Nephron (organoid): Measurements from ENCODE around the gene TNIK.

ENCODE experiments used
- H3K27ac Mint-ChIP-seq, 3 experiments: 2 replicates each; pipeline ENCODE4 v1.8.0; 2020; ENCODE audit warnings: mixed read lengths in 3 of 3, mild to moderate bottlenecking in 2 of 3, moderate library complexity in 1 of 3
- H3K27me3 Mint-ChIP-seq: 2 replicates; pipeline ENCODE4 v1.8.0; 2021; ENCODE audit warnings: low read depth, mild to moderate bottlenecking, moderate library complexity, mixed read lengths
- H3K36me3 Mint-ChIP-seq: 2 replicates; pipeline ENCODE4 v1.8.0; 2020; ENCODE audit warnings: low read depth, mixed read lengths
- H3K4me1 Mint-ChIP-seq: 2 replicates; pipeline ENCODE4 v1.8.0; 2020; ENCODE audit warnings: mixed read lengths
- H3K4me3 Mint-ChIP-seq, 3 experiments: 2 replicates each; pipeline ENCODE4 v1.8.0; 2020; ENCODE audit warnings: mild to moderate bottlenecking in 3 of 3, mixed read lengths in 3 of 3, moderate library complexity in 2 of 3
- H3K9me3 Mint-ChIP-seq: 2 replicates; pipeline ENCODE4 v1.8.0; 2020; ENCODE audit warnings: mixed read lengths
- TF ChIP-seq, protein P1 (sequence below), 3 experiments: fragments of 200-600 bp; sonication (generic); IDR thresholded peaks; one replicate each; pipeline ENCODE4 v1.5.0; 2021; ENCODE audit warnings: antibody characterized with exemption in 3 of 3; ENCODE audit not compliant: unreplicated experiment in 3 of 3

TNIK gene

DNA sequence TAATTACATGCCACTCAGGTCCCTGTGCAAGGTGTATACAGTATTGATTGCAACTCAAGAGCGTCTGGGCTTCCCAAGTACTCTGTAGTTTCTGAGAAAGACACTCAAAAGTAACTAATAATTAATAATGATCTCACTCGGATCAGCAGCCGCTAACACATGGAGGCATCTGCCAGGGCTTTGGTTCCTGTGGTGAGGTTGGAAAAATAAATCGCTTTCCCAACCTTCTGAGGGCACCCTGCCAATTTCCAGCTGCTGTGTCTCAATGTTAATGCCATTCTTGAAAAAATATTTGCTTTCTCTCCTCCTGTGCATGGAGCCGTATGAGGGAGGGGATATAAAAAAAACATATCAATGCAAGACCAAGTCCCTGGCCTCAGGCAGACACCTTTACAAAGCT lies 317.2 kb downstream of the TNIK start:
- H3K9me3 Mint-ChIP-seq: no peaks in the 10 kb centered on the region
- peak overlapping the region in 1 of 3 experiments; percentile 72 for H3K27ac Mint-ChIP-seq
- no peaks in the 10 kb centered on the region for H3K27me3 Mint-ChIP-seq
- peaks cover 10% of the 10 kb centered on the region for H3K36me3 Mint-ChIP-seq
- TF ChIP-seq, protein P1, sequence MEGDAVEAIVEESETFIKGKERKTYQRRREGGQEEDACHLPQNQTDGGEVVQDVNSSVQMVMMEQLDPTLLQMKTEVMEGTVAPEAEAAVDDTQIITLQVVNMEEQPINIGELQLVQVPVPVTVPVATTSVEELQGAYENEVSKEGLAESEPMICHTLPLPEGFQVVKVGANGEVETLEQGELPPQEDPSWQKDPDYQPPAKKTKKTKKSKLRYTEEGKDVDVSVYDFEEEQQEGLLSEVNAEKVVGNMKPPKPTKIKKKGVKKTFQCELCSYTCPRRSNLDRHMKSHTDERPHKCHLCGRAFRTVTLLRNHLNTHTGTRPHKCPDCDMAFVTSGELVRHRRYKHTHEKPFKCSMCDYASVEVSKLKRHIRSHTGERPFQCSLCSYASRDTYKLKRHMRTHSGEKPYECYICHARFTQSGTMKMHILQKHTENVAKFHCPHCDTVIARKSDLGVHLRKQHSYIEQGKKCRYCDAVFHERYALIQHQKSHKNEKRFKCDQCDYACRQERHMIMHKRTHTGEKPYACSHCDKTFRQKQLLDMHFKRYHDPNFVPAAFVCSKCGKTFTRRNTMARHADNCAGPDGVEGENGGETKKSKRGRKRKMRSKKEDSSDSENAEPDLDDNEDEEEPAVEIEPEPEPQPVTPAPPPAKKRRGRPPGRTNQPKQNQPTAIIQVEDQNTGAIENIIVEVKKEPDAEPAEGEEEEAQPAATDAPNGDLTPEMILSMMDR (IDR thresholded peaks at IDR 0.05; ENCODE audit: unreplicated experiment in 3 of 3): no peak
- no peak overlapping the region for H3K4me3 Mint-ChIP-seq
- H3K4me1 Mint-ChIP-seq: no peaks in the 10 kb centered on the region

- no peaks in the 10 kb centered on the region for H3K9me3 Mint-ChIP-seq
- H3K27me3 Mint-ChIP-seq: no peaks in the 10 kb centered on the region
- no peaks in the 10 kb centered on the region for H3K4me1 Mint-ChIP-seq
- H3K4me3 Mint-ChIP-seq: no peak overlapping the region
- peaks cover 10% of the 10 kb centered on the region for H3K36me3 Mint-ChIP-seq
- H3K27ac Mint-ChIP-seq: no peak overlapping the region
- TF ChIP-seq, protein P1 (IDR thresholded peaks at IDR 0.05; ENCODE audit: unreplicated experiment in 3 of 3): no peak
These were observed 320.0 kb downstream of the TNIK start for GRCh38 chr3:171140246-171140645.

- Mint-ChIP-seq H3K36me3 (peaks cover 11% of the 10 kb centered on the region), H3K27ac (no peak overlapping the region), H3K4me3 (no peak overlapping the region), H3K27me3 (no peaks in the 10 kb centered on the region), H3K9me3 (no peaks in the 10 kb centered on the region), H3K4me1 (no peaks in the 10 kb centered on the region)
- TF ChIP-seq, protein P1 (IDR thresholded peaks at IDR 0.05; ENCODE audit: unreplicated experiment in 3 of 3): no peak
These were observed 322.2 kb downstream of the TNIK start for GRCh38 chr3:171138027-171138426.

GRCh38 chr3:171135549-171135948 lies 324.7 kb downstream of the TNIK start:
- Mint-ChIP-seq H3K9me3 (no peaks in the 10 kb centered on the region), H3K4me1 (no peaks in the 10 kb centered on the region)

GRCh38 chr3:171133796-171134569 lies 326.2 kb downstream of the TNIK start:
- peaks cover 3% of the 10 kb centered on the region for H3K27me3 Mint-ChIP-seq
- H3K36me3 Mint-ChIP-seq: peaks cover 14% of the 10 kb centered on the region
- TF ChIP-seq, protein P1 (IDR thresholded peaks at IDR 0.05; ENCODE audit: unreplicated experiment in 3 of 3): no peak
- H3K4me1 Mint-ChIP-seq: no peaks in the 10 kb centered on the region
- H3K27ac Mint-ChIP-seq: no peak overlapping the region
- H3K4me3 Mint-ChIP-seq: no peak overlapping the region
- no peaks in the 10 kb centered on the region for H3K9me3 Mint-ChIP-seq

More at GRCh38 chr3:171135549-171135948, 324.7 kb downstream of the TNIK start:
- H3K4me3 Mint-ChIP-seq: no peak overlapping the region
- no peak overlapping the region for H3K27ac Mint-ChIP-seq
- H3K27me3 Mint-ChIP-seq: no peaks in the 10 kb centered on the region
- TF ChIP-seq, protein P1 (IDR thresholded peaks at IDR 0.05; ENCODE audit: unreplicated experiment in 3 of 3): no peak
- H3K36me3 Mint-ChIP-seq: peaks cover 12% of the 10 kb centered on the region

DNA sequence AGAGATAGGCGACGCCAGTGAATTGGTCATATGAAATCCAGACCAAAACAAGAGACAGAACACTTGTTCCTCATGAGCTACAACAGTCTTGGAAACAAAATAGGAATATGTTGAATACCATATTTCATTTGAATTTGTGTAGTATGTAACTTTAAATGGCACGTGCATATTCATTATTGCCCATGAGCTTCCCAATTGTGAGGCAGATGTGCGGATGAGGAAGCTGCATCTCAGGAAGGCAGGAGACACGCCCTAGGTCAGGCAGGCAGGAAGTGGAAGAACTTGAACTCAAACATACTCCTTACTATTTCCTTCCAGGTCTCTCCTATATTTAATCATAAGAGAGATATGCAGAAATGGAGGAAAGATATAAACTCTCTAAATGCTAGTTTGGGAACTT lies 326.9 kb downstream of the TNIK start:
- Mint-ChIP-seq H3K27me3 (peaks cover 3% of the 10 kb centered on the region), H3K36me3 (peaks cover 14% of the 10 kb centered on the region), H3K9me3 (no peaks in the 10 kb centered on the region), H3K4me3 (no peak overlapping the region), H3K4me1 (no peaks in the 10 kb centered on the region), H3K27ac (no peak overlapping the region)
- TF ChIP-seq, protein P1 (IDR thresholded peaks at IDR 0.05; ENCODE audit: unreplicated experiment in 3 of 3): no peak
